HepG2 (cell line): ENCODE data around the gene ZNRF3. TPM values are rescaled to one million over a fixed set of nuclear protein-coding genes. Genes with fewer than 3 reads are reported as not detected.
A peak's percentile ranks its signal among the peaks of the same experiment; 100 is the strongest.

ENCODE experiments used
- BHLHE40 ChIP-seq: IDR thresholded peaks from 2 replicates; pipeline ENCODE4 v1.6.1; 2011; ENCODE audit warnings: low read length, improper control_type of control experiment
- MAZ ChIP-seq, 2 experiments: sonication (generic) in 1 of 2; formaldehyde crosslinking in 1 of 2; IDR thresholded peaks; 2 replicates each; pipeline versions ENCODE4 v1.5.0 to v1.6.1; 2012 to 2020; ENCODE audit warnings: low read depth in 2 of 2, mild to moderate bottlenecking in 2 of 2, borderline replicate concordance in 1 of 2, improper control_type of control experiment in 1 of 2, low read length in 1 of 2, missing genetic modification reagents in 1 of 2, moderate library complexity in 1 of 2
- NFKB2 ChIP-seq: sonication (generic); formaldehyde crosslinking; IDR thresholded peaks from 2 replicates; pipeline ENCODE4 v1.4.0; 2020; ENCODE audit warnings: missing genetic modification reagents, borderline replicate concordance
- RBM22 ChIP-seq: fragments of 200-400 bp; formaldehyde crosslinking; optimal IDR thresholded peaks from 2 replicates; pipeline ENCODE3; 2017; ENCODE audit warnings: mild to moderate bottlenecking, low read length, moderate library complexity
- polyA plus RNA-seq, 8 experiments: library from polyadenylated mRNA; depleted of rRNA in 3 of 8; stranded (reverse) in 7 of 8; unstranded in 1 of 8; fragments of >200 nt; fragmentation: Illumina TruSeq in 4 of 8; extraction: Trizol in 4 of 8; gene quantifications; 2 replicates each; pipeline versions ENCODE4 v1.2.1 to v1.2.3, GENCODE V29; 2011 to 2016; ENCODE audit warnings: low read depth in 4 of 8, missing spikeins in 1 of 8, mixed read lengths in 1 of 8; ENCODE audit not compliant: insufficient read depth in 1 of 8
- total RNA-seq, 5 experiments: library from RNA; depleted of rRNA; stranded (reverse); fragments of >200 nt; fragmentation: Illumina TruSeq; extraction: Trizol; gene quantifications; 2 replicates each; pipeline ENCODE4 v1.2.3, GENCODE V29; 2016; ENCODE audit warnings: low read depth in 1 of 5
- TF ChIP-seq, protein P1 (sequence below): sonication (generic); formaldehyde crosslinking; IDR thresholded peaks from 2 replicates; pipeline ENCODE4 v1.4.0; 2020; ENCODE audit warnings: mild to moderate bottlenecking, missing genetic modification reagents
- TF ChIP-seq, protein P2 (sequence below): sonication (generic); formaldehyde crosslinking; IDR thresholded peaks from 2 replicates; pipeline ENCODE4 v1.5.1; 2020; ENCODE audit warnings: mild to moderate bottlenecking, missing genetic modification reagents, borderline replicate concordance
- TF ChIP-seq, protein P3 (sequence below): sonication (generic); formaldehyde crosslinking; IDR thresholded peaks from 2 replicates; pipeline ENCODE4 v1.5.0; 2020; ENCODE audit warnings: missing genetic modification reagents
- TF ChIP-seq, protein P4 (sequence below): sonication (generic); formaldehyde crosslinking; IDR thresholded peaks from 2 replicates; pipeline ENCODE4 v1.4.0; 2020; ENCODE audit warnings: missing genetic modification reagents
- TF ChIP-seq, protein P5 (sequence below): sonication (generic); formaldehyde crosslinking; IDR thresholded peaks from 2 replicates; pipeline ENCODE4 v1.5.1; 2020; ENCODE audit warnings: mild to moderate bottlenecking, missing genetic modification reagents, moderate library complexity

The ZNRF3 gene
- total and polyA plus RNA-seq, 2 of the 13 experiments (the other 11 are each of a cell fraction or from before 2014, with no cell fraction given), result 20.3 to 36.7 TPM

DNA sequence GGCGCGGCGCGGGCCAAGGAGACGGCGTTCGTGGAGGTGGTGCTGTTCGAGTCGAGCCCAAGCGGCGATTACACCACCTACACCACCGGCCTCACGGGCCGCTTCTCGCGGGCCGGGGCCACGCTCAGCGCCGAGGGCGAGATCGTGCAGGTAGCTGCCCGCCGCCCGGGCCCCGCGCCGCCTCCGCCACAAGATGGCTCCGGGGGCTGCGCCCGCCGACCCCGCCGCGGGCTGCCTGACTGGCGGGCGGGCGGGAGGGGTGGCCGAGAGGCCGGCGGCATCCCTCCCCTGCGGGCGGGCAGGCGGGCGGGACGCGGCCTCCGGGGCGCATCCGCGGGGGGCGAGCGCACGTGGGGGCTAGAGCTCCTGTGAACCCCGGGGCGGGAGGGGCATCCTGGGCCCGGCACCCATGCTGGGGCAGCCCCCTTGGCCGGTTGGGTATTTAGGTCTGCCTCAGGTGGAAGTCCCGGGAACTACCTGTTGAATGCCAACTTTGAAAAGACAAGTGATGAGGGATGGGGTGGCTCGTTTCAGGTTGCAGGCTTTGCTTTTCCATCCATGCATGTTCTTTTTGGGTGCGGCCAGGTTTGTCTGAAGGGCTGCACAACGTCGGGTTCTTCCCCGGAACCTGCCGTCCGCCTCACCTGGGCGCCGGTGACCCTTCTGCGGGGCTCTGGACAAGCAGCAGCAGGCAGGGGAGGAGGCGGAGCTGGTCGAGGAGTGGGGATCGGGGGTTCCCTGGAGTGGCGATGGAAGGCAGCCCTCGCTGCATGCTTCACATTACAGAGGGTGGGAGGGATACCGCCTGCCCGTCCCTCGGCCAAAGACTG lies 760 bp downstream of the ZNRF3 start (continued):
- TF ChIP-seq, protein P1, sequence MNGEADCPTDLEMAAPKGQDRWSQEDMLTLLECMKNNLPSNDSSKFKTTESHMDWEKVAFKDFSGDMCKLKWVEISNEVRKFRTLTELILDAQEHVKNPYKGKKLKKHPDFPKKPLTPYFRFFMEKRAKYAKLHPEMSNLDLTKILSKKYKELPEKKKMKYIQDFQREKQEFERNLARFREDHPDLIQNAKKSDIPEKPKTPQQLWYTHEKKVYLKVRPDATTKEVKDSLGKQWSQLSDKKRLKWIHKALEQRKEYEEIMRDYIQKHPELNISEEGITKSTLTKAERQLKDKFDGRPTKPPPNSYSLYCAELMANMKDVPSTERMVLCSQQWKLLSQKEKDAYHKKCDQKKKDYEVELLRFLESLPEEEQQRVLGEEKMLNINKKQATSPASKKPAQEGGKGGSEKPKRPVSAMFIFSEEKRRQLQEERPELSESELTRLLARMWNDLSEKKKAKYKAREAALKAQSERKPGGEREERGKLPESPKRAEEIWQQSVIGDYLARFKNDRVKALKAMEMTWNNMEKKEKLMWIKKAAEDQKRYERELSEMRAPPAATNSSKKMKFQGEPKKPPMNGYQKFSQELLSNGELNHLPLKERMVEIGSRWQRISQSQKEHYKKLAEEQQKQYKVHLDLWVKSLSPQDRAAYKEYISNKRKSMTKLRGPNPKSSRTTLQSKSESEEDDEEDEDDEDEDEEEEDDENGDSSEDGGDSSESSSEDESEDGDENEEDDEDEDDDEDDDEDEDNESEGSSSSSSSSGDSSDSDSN (CRISPR knock-in tag), result peak; percentile 49; the same call in 1 of the 2 replicates
- peak; percentile 55 for TF ChIP-seq RBM22
- TF ChIP-seq, protein P2, sequence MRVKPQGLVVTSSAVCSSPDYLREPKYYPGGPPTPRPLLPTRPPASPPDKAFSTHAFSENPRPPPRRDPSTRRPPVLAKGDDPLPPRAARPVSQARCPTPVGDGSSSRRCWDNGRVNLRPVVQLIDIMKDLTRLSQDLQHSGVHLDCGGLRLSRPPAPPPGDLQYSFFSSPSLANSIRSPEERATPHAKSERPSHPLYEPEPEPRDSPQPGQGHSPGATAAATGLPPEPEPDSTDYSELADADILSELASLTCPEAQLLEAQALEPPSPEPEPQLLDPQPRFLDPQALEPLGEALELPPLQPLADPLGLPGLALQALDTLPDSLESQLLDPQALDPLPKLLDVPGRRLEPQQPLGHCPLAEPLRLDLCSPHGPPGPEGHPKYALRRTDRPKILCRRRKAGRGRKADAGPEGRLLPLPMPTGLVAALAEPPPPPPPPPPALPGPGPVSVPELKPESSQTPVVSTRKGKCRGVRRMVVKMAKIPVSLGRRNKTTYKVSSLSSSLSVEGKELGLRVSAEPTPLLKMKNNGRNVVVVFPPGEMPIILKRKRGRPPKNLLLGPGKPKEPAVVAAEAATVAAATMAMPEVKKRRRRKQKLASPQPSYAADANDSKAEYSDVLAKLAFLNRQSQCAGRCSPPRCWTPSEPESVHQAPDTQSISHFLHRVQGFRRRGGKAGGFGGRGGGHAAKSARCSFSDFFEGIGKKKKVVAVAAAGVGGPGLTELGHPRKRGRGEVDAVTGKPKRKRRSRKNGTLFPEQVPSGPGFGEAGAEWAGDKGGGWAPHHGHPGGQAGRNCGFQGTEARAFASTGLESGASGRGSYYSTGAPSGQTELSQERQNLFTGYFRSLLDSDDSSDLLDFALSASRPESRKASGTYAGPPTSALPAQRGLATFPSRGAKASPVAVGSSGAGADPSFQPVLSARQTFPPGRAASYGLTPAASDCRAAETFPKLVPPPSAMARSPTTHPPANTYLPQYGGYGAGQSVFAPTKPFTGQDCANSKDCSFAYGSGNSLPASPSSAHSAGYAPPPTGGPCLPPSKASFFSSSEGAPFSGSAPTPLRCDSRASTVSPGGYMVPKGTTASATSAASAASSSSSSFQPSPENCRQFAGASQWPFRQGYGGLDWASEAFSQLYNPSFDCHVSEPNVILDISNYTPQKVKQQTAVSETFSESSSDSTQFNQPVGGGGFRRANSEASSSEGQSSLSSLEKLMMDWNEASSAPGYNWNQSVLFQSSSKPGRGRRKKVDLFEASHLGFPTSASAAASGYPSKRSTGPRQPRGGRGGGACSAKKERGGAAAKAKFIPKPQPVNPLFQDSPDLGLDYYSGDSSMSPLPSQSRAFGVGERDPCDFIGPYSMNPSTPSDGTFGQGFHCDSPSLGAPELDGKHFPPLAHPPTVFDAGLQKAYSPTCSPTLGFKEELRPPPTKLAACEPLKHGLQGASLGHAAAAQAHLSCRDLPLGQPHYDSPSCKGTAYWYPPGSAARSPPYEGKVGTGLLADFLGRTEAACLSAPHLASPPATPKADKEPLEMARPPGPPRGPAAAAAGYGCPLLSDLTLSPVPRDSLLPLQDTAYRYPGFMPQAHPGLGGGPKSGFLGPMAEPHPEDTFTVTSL (CRISPR knock-in tag), result no peak
- TF ChIP-seq, protein P3, sequence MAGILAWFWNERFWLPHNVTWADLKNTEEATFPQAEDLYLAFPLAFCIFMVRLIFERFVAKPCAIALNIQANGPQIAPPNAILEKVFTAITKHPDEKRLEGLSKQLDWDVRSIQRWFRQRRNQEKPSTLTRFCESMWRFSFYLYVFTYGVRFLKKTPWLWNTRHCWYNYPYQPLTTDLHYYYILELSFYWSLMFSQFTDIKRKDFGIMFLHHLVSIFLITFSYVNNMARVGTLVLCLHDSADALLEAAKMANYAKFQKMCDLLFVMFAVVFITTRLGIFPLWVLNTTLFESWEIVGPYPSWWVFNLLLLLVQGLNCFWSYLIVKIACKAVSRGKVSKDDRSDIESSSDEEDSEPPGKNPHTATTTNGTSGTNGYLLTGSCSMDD (CRISPR knock-in tag), result no peak
- TF ChIP-seq NFKB2, result peak; percentile 24; the same call in 1 of the 2 replicates
- TF ChIP-seq, protein P4, sequence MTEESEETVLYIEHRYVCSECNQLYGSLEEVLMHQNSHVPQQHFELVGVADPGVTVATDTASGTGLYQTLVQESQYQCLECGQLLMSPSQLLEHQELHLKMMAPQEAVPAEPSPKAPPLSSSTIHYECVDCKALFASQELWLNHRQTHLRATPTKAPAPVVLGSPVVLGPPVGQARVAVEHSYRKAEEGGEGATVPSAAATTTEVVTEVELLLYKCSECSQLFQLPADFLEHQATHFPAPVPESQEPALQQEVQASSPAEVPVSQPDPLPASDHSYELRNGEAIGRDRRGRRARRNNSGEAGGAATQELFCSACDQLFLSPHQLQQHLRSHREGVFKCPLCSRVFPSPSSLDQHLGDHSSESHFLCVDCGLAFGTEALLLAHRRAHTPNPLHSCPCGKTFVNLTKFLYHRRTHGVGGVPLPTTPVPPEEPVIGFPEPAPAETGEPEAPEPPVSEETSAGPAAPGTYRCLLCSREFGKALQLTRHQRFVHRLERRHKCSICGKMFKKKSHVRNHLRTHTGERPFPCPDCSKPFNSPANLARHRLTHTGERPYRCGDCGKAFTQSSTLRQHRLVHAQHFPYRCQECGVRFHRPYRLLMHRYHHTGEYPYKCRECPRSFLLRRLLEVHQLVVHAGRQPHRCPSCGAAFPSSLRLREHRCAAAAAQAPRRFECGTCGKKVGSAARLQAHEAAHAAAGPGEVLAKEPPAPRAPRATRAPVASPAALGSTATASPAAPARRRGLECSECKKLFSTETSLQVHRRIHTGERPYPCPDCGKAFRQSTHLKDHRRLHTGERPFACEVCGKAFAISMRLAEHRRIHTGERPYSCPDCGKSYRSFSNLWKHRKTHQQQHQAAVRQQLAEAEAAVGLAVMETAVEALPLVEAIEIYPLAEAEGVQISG (CRISPR knock-in tag), result peak; percentile 26; the same call in 1 of the 2 replicates
- TF ChIP-seq, protein P5, sequence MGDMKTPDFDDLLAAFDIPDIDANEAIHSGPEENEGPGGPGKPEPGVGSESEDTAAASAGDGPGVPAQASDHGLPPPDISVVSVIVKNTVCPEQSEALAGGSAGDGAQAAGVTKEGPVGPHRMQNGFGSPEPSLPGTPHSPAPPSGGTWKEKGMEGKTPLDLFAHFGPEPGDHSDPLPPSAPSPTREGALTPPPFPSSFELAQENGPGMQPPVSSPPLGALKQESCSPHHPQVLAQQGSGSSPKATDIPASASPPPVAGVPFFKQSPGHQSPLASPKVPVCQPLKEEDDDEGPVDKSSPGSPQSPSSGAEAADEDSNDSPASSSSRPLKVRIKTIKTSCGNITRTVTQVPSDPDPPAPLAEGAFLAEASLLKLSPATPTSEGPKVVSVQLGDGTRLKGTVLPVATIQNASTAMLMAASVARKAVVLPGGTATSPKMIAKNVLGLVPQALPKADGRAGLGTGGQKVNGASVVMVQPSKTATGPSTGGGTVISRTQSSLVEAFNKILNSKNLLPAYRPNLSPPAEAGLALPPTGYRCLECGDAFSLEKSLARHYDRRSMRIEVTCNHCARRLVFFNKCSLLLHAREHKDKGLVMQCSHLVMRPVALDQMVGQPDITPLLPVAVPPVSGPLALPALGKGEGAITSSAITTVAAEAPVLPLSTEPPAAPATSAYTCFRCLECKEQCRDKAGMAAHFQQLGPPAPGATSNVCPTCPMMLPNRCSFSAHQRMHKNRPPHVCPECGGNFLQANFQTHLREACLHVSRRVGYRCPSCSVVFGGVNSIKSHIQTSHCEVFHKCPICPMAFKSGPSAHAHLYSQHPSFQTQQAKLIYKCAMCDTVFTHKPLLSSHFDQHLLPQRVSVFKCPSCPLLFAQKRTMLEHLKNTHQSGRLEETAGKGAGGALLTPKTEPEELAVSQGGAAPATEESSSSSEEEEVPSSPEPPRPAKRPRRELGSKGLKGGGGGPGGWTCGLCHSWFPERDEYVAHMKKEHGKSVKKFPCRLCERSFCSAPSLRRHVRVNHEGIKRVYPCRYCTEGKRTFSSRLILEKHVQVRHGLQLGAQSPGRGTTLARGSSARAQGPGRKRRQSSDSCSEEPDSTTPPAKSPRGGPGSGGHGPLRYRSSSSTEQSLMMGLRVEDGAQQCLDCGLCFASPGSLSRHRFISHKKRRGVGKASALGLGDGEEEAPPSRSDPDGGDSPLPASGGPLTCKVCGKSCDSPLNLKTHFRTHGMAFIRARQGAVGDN (CRISPR knock-in tag), result peak; percentile 76
- no peak for TF ChIP-seq BHLHE40
- TF ChIP-seq MAZ (IDR thresholded peaks at IDR 0.05; ENCODE audit: borderline replicate concordance, low read depth, low read length), result no peak
- peak; percentile 24; the same call in 1 of the 2 replicates for TF ChIP-seq MAZ (CRISPR knock-in tag; IDR thresholded peaks at IDR 0.05; ENCODE audit: low read depth)
